Spleen (tissue), 11 donors: ENCODE measurements around the gene STARD13. TPM values are rescaled to one million over a fixed set of nuclear protein-coding genes. Genes with fewer than 3 reads are reported as not detected.

Experiments
- DNase-seq: peaks from one replicate; pipeline ENCODE4 v3.0.0-alpha.2; 2020
- H3K27ac ChIP-seq, 8 donors: fragments of 200-600 bp; sonication (generic) in 7 of 8; 1 replicate in 4 of 8; 2 replicates in 4 of 8; pipeline versions ENCODE4 v1.5.0 to v1.8.0; 2016 to 2021; ENCODE audit warnings: inconsistent platforms in 4 of 8, mild to moderate bottlenecking in 4 of 8, moderate library complexity in 1 of 8
- H3K27me3 ChIP-seq, 7 donors: fragments of 200-600 bp; sonication (generic) in 6 of 7; replicated peaks in 1 of 7; 1 replicate in 4 of 7; 2 replicates in 3 of 7; pipeline versions ENCODE4 v1.5.0 to v1.8.0; 2016 to 2021; ENCODE audit warnings: inconsistent platforms in 3 of 7, mild to moderate bottlenecking in 1 of 7
- H3K36me3 ChIP-seq, 6 donors: fragments of 200-600 bp; sonication (generic) in 5 of 6; 1 replicate in 4 of 6; 2 replicates in 2 of 6; pipeline versions ENCODE4 v1.5.0 to v1.8.0; 2016 to 2021; ENCODE audit warnings: inconsistent platforms in 2 of 6
- H3K4me1 ChIP-seq, 6 donors: fragments of 200-600 bp; sonication (generic) in 5 of 6; 1 replicate in 3 of 6; 2 replicates in 3 of 6; pipeline versions ENCODE4 v1.5.0 to v1.8.0; 2016 to 2021; ENCODE audit warnings: inconsistent platforms in 3 of 6
- H3K4me3 ChIP-seq, 8 donors: fragments of 200-600 bp; sonication (generic) in 7 of 8; 1 replicate in 4 of 8; 2 replicates in 4 of 8; pipeline versions ENCODE4 v1.5.0 to v1.8.0; 2016 to 2021; ENCODE audit warnings: inconsistent platforms in 4 of 8, mild to moderate bottlenecking in 4 of 8, moderate library complexity in 2 of 8
- H3K9me3 ChIP-seq, 8 donors: fragments of 200-600 bp; sonication (generic) in 7 of 8; 1 replicate in 4 of 8; 2 replicates in 4 of 8; pipeline versions ENCODE4 v1.5.0 to v1.8.0; 2016 to 2021; ENCODE audit warnings: inconsistent platforms in 4 of 8
- CTCF ChIP-seq, 11 experiments: fragments of 200-600 bp in 7 of 11; fragments of 450-650 bp in 4 of 11; sonication (generic) in 4 of 11; IDR thresholded peaks in 8 of 11; conservative IDR thresholded peaks in 3 of 11; 1 replicate in 7 of 11; 2 replicates in 4 of 11; pipeline versions ENCODE4 v1.4.0 to v1.8.0; 2016 to 2021; ENCODE audit warnings: antibody characterized with exemption in 11 of 11, inconsistent platforms in 4 of 11, mild to moderate bottlenecking in 1 of 11
- POLR2A ChIP-seq, 3 donors: fragments of 450-650 bp; IDR thresholded peaks; one replicate each; pipeline ENCODE4 v1.5.1; 2017; ENCODE audit warnings: antibody characterized with exemption in 3 of 3, mild to moderate bottlenecking in 1 of 3
- POLR2AphosphoS5 ChIP-seq, 3 donors: sonication (generic); formaldehyde crosslinking; IDR thresholded peaks; one replicate each; pipeline ENCODE4 v1.5.1; 2017; ENCODE audit warnings: antibody characterized with exemption in 3 of 3
- WGBS, 5 donors: extraction: QIAGEN DNeasy Blood & Tissue Kit in 3 of 5; methylation state at CpG; one replicate each; pipeline versions ENCODE4 v1.1.5 to v1.1.7; 2013 to 2018; 5-methylcytosine and 5-hydroxymethylcytosine counted together
- intact Hi-C: fragments of 100-400 bp; cut with DNase I; formaldehyde crosslinking; loops from one replicate; pipeline ENCODE4 v1.15.0; 2023; ENCODE audit warnings: low total_unique reads
- polyA plus RNA-seq, 3 donors: library from polyadenylated mRNA; stranded (reverse); fragments of 200-250 nt; gene quantifications; one replicate each; pipeline ENCODE4 v1.2.1, GENCODE V29; 2013
- total RNA-seq, 7 donors: library from RNA; depleted of rRNA in 3 of 7; stranded (reverse); fragments of >200 nt in 3 of 7; fragmentation: NEBNext Ultra II Directional in 4 of 7; extraction: Animal tissue kit (Norgen Biotek cat#: 25700) in 4 of 7; gene quantifications; one replicate each; pipeline versions ENCODE4 v1.1.0 to v1.2.1, GENCODE V29; 2016 to 2021
- donor health status: healthy with polysubstance abuse.
- donor health status: DM: no; HTN: no; CAD: no; lungs with moderate emphysema.
- donor health status: DM: no; HTN: no; CAD: no.
- donor health status: Bipolar disorder and iron deficiency.
- donor health status: healthy.
- donor health status: DM: no; HTN: no; CAD: no.
- donor health status: DM: yes; HTN: yes; CAD: no.

STARD13 gene
- total and polyA plus RNA-seq, 10 donors: 1.4 to 58.1 (median 26.7) TPM

- no peaks in the 10 kb centered on the region for H3K36me3 ChIP-seq
Observed at GRCh38 chr13:33280279-33280905, 5.2 kb downstream of the STARD13 start.

GRCh38 chr13:33279414-33280278 lies 5.9 kb downstream of the STARD13 start:
- H3K4me3 ChIP-seq: no peak overlapping the region
- WGBS, 5 donors: 11 to 61% (median 35%) methylated on average over 2 of the region's 2 CpGs
- H3K27ac ChIP-seq: no peak overlapping the region
- peaks cover 0 to 50% (median 7%) of the 10 kb centered on the region in 6 donors for H3K4me1 ChIP-seq
- DNase-seq: no peak
- intact Hi-C loops: no loop called here
- H3K9me3 ChIP-seq: no peaks in the 10 kb centered on the region
- no peak for TF ChIP-seq CTCF (IDR thresholded peaks at IDR 0.05 in 8 of 11, conservative IDR thresholded peaks at IDR 0.05 in 3 of 11)
- no peak for TF ChIP-seq POLR2AphosphoS5 (IDR thresholded peaks at IDR 0.05)
- no peak for TF ChIP-seq POLR2A (IDR thresholded peaks at IDR 0.05)
- H3K27me3 ChIP-seq: peaks cover 0 to 3% (median 0%) of the 10 kb centered on the region in 7 donors
- no peaks in the 10 kb centered on the region for H3K36me3 ChIP-seq

More at GRCh38 chr13:33280279-33280905, 5.2 kb downstream of the STARD13 start:
- TF ChIP-seq CTCF (IDR thresholded peaks at IDR 0.05 in 8 of 11, conservative IDR thresholded peaks at IDR 0.05 in 3 of 11) (no peak), POLR2AphosphoS5 (IDR thresholded peaks at IDR 0.05) (no peak), POLR2A (IDR thresholded peaks at IDR 0.05) (no peak)
- WGBS, 5 donors: 68 to 92% (median 76%) methylated on average over 3 of the region's 3 CpGs
- H3K4me3 ChIP-seq: no peak overlapping the region
- peaks cover 0 to 53% (median 8%) of the 10 kb centered on the region in 6 donors for H3K4me1 ChIP-seq
- no peak for DNase-seq
- H3K9me3 ChIP-seq: no peaks in the 10 kb centered on the region
- peaks cover 0 to 9% (median 0%) of the 10 kb centered on the region in 7 donors for H3K27me3 ChIP-seq
- intact Hi-C loops: no loop called here
- no peak overlapping the region for H3K27ac ChIP-seq

- 0% methylated on average over 1 of the region's 1 CpG for WGBS, 5 donors
- intact Hi-C loops: no loop called here
Observed at GRCh38 chr13:33278913-33279312, 6.6 kb downstream of the STARD13 start.

More at GRCh38 chr13:33278913-33279312, 6.6 kb downstream of the STARD13 start:
- H3K4me3 ChIP-seq: no peak overlapping the region
- DNase-seq: no peak
- H3K27ac ChIP-seq: no peak overlapping the region
- H3K27me3 ChIP-seq: no peaks in the 10 kb centered on the region
- no peak for TF ChIP-seq CTCF (IDR thresholded peaks at IDR 0.05 in 8 of 11, conservative IDR thresholded peaks at IDR 0.05 in 3 of 11)
- no peak for TF ChIP-seq POLR2A (IDR thresholded peaks at IDR 0.05)
- no peak for TF ChIP-seq POLR2AphosphoS5 (IDR thresholded peaks at IDR 0.05)
- H3K36me3 ChIP-seq: no peaks in the 10 kb centered on the region
- H3K9me3 ChIP-seq: no peaks in the 10 kb centered on the region
- peaks cover 0 to 43% (median 6%) of the 10 kb centered on the region in 6 donors for H3K4me1 ChIP-seq
